B cell (primary cell): ENCODE measurements around the gene NIP7.

Experiments
- EZH2 ChIP-seq: IDR thresholded peaks from 2 replicates; pipeline ENCODE4 v1.6.1; 2012; ENCODE audit warnings: borderline replicate concordance, low read depth, mild to moderate bottlenecking, moderate library complexity, low read length; ENCODE audit not compliant: insufficient read depth, poor library complexity, severe bottlenecking
- TF ChIP-seq, protein P1 (sequence below): fragments of 200-600 bp; IDR thresholded peaks from one replicate; pipeline ENCODE4 v1.8.0; 2022; ENCODE audit warnings: antibody characterized with exemption, mild to moderate bottlenecking

GRCh38 chr16:69329369-69330285, 9.9 kb upstream of the NIP7 start:
- TF ChIP-seq, protein P1, sequence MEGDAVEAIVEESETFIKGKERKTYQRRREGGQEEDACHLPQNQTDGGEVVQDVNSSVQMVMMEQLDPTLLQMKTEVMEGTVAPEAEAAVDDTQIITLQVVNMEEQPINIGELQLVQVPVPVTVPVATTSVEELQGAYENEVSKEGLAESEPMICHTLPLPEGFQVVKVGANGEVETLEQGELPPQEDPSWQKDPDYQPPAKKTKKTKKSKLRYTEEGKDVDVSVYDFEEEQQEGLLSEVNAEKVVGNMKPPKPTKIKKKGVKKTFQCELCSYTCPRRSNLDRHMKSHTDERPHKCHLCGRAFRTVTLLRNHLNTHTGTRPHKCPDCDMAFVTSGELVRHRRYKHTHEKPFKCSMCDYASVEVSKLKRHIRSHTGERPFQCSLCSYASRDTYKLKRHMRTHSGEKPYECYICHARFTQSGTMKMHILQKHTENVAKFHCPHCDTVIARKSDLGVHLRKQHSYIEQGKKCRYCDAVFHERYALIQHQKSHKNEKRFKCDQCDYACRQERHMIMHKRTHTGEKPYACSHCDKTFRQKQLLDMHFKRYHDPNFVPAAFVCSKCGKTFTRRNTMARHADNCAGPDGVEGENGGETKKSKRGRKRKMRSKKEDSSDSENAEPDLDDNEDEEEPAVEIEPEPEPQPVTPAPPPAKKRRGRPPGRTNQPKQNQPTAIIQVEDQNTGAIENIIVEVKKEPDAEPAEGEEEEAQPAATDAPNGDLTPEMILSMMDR = no peak
- no peak for TF ChIP-seq EZH2
